ENCODE measurements around the gene MAPK1.
"Not testable (repeated sequence)": the region's sequence is repeated elsewhere in the genome, so short reads cannot be mapped to it uniquely, and the experiment has no call there.

The MAPK1 gene

GRCh38 chr22:21826204-21826603, 41.2 kb downstream of the MAPK1 start:
- H3K27me3 ChIP-seq (ENCODE audit: control insufficient read depth, insufficient read depth, low read length) = no peaks in the 10 kb centered on the region
- no peak overlapping the region for H3K9ac ChIP-seq (ENCODE audit: low read depth, low read length)
- H3K4me3 ChIP-seq (ENCODE audit: low read length) = no peak overlapping the region
- no peaks in the 10 kb centered on the region for H3K36me3 ChIP-seq (ENCODE audit: insufficient read depth, low read length)
- no peak overlapping the region for H3K4me2 ChIP-seq (ENCODE audit: low read length)
- H3K9me3 ChIP-seq (replicated peaks; ENCODE audit: low read length) = no peaks in the 10 kb centered on the region
- peaks cover 29% of the 10 kb centered on the region for H3K4me1 ChIP-seq (ENCODE audit: control insufficient read depth, insufficient read depth, low read length)

GRCh38 chr22:21824962-21825361, 42.5 kb downstream of the MAPK1 start:
- H3K27me3 ChIP-seq (ENCODE audit: control insufficient read depth, insufficient read depth, low read length) = not testable (repeated sequence)

DNA sequence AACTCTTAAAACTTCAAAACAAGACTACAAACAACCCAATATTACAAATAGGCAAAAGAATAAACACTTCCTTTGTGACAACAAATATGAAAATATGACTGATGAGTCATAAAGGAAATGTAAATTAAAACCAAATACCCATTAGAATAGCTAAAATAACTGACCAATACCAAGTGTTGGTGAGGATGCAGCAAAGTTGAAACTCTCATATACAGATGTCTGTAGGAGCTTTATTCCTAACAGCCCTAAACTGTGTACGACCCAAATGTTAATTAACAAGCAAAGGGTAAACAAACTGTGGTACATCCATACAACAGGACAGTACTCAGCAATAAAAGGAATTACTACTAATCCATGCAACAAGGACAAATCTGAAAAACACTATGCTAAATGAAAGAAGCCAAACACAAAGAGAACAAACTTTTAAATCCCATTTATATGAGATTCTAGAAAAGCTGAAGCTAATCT, 43.0 kb downstream of the MAPK1 start:
- no peaks in the 10 kb centered on the region for H3K36me3 ChIP-seq (ENCODE audit: insufficient read depth, low read length)
- H3K4me2 ChIP-seq (ENCODE audit: low read length) = peak overlapping the region; percentile 28
- H3K9me3 ChIP-seq (replicated peaks; ENCODE audit: low read length) = no peaks in the 10 kb centered on the region
- H3K4me1 ChIP-seq (ENCODE audit: control insufficient read depth, insufficient read depth, low read length) = peaks cover 25% of the 10 kb centered on the region
- no peaks in the 10 kb centered on the region for H3K27me3 ChIP-seq (ENCODE audit: control insufficient read depth, insufficient read depth, low read length)
- H3K4me3 ChIP-seq (ENCODE audit: low read length) = no peak overlapping the region
- H3K9ac ChIP-seq (ENCODE audit: low read depth, low read length) = no peak overlapping the region

More at GRCh38 chr22:21824962-21825361, 42.5 kb downstream of the MAPK1 start:
- not testable (repeated sequence) for H3K4me2 ChIP-seq (ENCODE audit: low read length); H3K9ac ChIP-seq (ENCODE audit: low read depth, low read length); H3K36me3 ChIP-seq (ENCODE audit: insufficient read depth, low read length); H3K9me3 ChIP-seq (replicated peaks; ENCODE audit: low read length); H3K4me3 ChIP-seq (ENCODE audit: low read length)
- peaks cover 29% of the 10 kb centered on the region for H3K4me1 ChIP-seq (ENCODE audit: control insufficient read depth, insufficient read depth, low read length)

- peak overlapping the region; percentile 28 for H3K4me2 ChIP-seq (ENCODE audit: low read length)
- H3K36me3 ChIP-seq (ENCODE audit: insufficient read depth, low read length) = no peaks in the 10 kb centered on the region
- no peak overlapping the region for H3K9ac ChIP-seq (ENCODE audit: low read depth, low read length)
- H3K4me1 ChIP-seq (ENCODE audit: control insufficient read depth, insufficient read depth, low read length) = peaks cover 25% of the 10 kb centered on the region
- no peak overlapping the region for H3K4me3 ChIP-seq (ENCODE audit: low read length)
- no peaks in the 10 kb centered on the region for H3K27me3 ChIP-seq (ENCODE audit: control insufficient read depth, insufficient read depth, low read length)
- H3K9me3 ChIP-seq (replicated peaks; ENCODE audit: low read length) = no peaks in the 10 kb centered on the region
These were observed 43.6 kb downstream of the MAPK1 start for GRCh38 chr22:21823740-21824444.

DNA sequence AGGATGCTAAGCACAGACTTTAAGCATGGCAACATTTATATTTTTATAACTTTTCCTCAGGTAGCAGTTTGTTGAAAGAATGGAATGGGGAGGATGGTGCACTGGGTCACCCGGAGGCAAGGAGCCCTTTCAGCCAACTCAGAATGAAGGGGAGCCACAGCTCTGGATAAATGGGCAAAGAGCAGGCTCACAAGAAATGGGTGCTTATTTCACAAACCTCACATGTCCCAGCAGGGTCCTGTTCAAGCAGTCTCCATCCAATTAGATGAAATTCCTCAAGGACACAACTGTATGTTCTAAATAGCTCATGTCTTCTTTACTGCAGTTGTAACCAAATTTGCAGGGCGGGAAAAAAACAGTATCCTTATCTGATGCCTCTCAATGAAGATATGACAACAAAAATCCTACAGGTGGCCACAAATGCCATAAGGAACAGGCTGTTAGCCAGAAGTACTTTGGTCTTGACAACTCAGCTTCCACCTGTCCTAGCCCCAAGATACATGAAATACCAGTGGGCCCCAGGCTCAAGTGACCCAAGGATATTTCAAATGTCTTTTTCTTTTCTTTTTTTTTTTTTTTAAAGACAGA, 48.2 kb downstream of the MAPK1 start:
- no peak overlapping the region for H3K9ac ChIP-seq (ENCODE audit: low read depth, low read length)
- H3K4me1 ChIP-seq (ENCODE audit: control insufficient read depth, insufficient read depth, low read length) = peaks cover 32% of the 10 kb centered on the region
- H3K27me3 ChIP-seq (ENCODE audit: control insufficient read depth, insufficient read depth, low read length) = no peaks in the 10 kb centered on the region
- no peak overlapping the region for H3K4me3 ChIP-seq (ENCODE audit: low read length)
- H3K36me3 ChIP-seq (ENCODE audit: insufficient read depth, low read length) = no peaks in the 10 kb centered on the region
- no peaks in the 10 kb centered on the region for H3K9me3 ChIP-seq (replicated peaks; ENCODE audit: low read length)
- H3K4me2 ChIP-seq (ENCODE audit: low read length) = no peak overlapping the region

- Histone ChIP-seq H3K4me2 (ENCODE audit: low read length) (no peak overlapping the region), H3K4me3 (ENCODE audit: low read length) (no peak overlapping the region), H3K27me3 (ENCODE audit: control insufficient read depth, insufficient read depth, low read length) (no peaks in the 10 kb centered on the region), H3K4me1 (ENCODE audit: control insufficient read depth, insufficient read depth, low read length) (peaks cover 27% of the 10 kb centered on the region), H3K9me3 (replicated peaks; ENCODE audit: low read length) (no peaks in the 10 kb centered on the region), H3K9ac (ENCODE audit: low read depth, low read length) (no peak overlapping the region), H3K36me3 (ENCODE audit: insufficient read depth, low read length) (no peaks in the 10 kb centered on the region)
These were observed 48.8 kb downstream of the MAPK1 start for GRCh38 chr22:21818487-21819182.

- Histone ChIP-seq H3K9ac (ENCODE audit: low read depth, low read length) (peak overlapping the region; percentile 66), H3K4me3 (ENCODE audit: low read length) (peak overlapping the region; percentile 25), H3K4me2 (ENCODE audit: low read length) (peak overlapping the region; percentile 62), H3K4me1 (ENCODE audit: control insufficient read depth, insufficient read depth, low read length) (peaks cover 24% of the 10 kb centered on the region)
- not testable (repeated sequence) for H3K9me3 ChIP-seq (replicated peaks; ENCODE audit: low read length); H3K27me3 ChIP-seq (ENCODE audit: control insufficient read depth, insufficient read depth, low read length); H3K36me3 ChIP-seq (ENCODE audit: insufficient read depth, low read length)
These were observed 50.0 kb downstream of the MAPK1 start for GRCh38 chr22:21817497-21817853.

DNA sequence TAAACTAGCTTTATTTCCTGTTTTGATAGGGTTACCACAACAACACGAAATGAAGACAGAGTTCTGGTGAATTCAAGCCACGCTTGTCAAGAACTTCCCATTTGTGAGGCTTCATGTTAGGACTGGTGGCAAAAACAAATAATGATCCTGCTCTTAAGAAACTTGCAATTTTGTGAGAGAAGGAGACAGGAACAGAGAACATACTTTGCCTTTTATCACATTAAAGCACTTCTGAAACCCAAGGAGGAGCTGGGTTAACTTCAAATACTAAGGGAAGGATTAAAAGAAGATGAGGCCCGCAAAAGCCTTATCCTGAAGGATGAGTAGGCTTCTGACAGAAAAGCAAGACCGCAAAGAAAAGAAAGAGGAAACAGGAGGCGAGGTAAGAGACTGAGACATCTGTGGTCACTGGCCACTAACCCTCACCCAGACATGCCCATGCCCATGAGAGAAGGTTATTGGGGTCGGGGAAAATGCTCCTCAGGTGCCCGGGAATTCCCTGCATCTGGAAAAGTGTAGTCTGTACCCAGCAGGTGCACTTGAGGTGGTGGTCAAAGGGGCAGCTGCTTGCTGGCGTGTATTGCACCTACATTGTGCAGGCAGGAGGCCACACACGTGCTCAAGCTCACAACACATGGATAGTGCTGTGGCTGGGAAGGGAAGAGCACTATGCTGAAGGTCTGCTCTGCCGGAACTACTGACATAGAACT, 50.5 kb downstream of the MAPK1 start:
- Histone ChIP-seq H3K9me3 (replicated peaks; ENCODE audit: low read length) (no peaks in the 10 kb centered on the region), H3K27me3 (ENCODE audit: control insufficient read depth, insufficient read depth, low read length) (no peaks in the 10 kb centered on the region), H3K36me3 (ENCODE audit: insufficient read depth, low read length) (no peaks in the 10 kb centered on the region), H3K4me1 (ENCODE audit: control insufficient read depth, insufficient read depth, low read length) (peaks cover 24% of the 10 kb centered on the region), H3K4me2 (ENCODE audit: low read length) (peak overlapping the region; percentile 62), H3K9ac (ENCODE audit: low read depth, low read length) (peak overlapping the region; percentile 66), H3K4me3 (ENCODE audit: low read length) (peak overlapping the region; percentile 25)

DNA sequence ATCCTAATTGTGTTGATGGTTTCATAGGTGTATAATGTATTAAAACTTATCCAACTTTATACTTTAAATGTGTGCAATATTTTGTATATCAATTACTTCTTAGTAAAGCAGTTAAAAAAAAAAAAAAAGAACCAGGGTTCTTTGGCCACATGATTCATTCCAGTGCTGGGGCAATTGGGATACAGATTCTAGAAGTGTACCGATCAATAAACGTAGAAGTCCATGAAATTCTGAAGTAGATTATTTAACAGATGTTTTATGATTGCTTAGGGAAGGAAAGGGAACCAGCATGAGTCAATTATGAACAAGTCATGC, 51.0 kb downstream of the MAPK1 start:
- Histone ChIP-seq H3K9ac (ENCODE audit: low read depth, low read length) (peak overlapping the region; percentile 48), H3K4me3 (ENCODE audit: low read length) (peak overlapping the region; percentile 52), H3K36me3 (ENCODE audit: insufficient read depth, low read length) (no peaks in the 10 kb centered on the region), H3K9me3 (replicated peaks; ENCODE audit: low read length) (no peaks in the 10 kb centered on the region), H3K27me3 (ENCODE audit: control insufficient read depth, insufficient read depth, low read length) (no peaks in the 10 kb centered on the region), H3K4me2 (ENCODE audit: low read length) (peak overlapping the region; percentile 62), H3K4me1 (ENCODE audit: control insufficient read depth, insufficient read depth, low read length) (peaks cover 24% of the 10 kb centered on the region)

DNA sequence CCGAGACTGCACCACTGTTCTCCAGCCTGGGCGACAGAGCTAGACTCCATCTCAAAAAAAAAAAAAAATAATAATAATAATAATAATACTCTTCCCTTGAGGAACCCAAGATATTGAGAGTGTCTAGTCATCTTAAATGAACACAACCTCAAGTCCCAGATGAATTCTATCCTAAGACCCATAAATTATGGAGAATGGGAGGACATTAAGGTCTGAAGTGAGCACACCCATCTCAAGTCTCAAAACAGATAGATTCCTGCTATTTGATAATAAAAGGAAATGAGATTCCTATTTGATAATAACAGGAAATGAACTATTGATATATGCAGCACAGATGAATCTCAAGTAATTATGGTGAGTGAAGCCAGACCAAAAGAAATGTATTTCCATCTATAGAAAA, 51.5 kb downstream of the MAPK1 start:
- H3K4me3 ChIP-seq (ENCODE audit: low read length) = peak overlapping the region; percentile 52
- peaks cover 24% of the 10 kb centered on the region for H3K4me1 ChIP-seq (ENCODE audit: control insufficient read depth, insufficient read depth, low read length)
- H3K36me3 ChIP-seq (ENCODE audit: insufficient read depth, low read length) = no peaks in the 10 kb centered on the region
- H3K4me2 ChIP-seq (ENCODE audit: low read length) = peak overlapping the region; percentile 62
- peak overlapping the region; percentile 48 for H3K9ac ChIP-seq (ENCODE audit: low read depth, low read length)
- no peaks in the 10 kb centered on the region for H3K27me3 ChIP-seq (ENCODE audit: control insufficient read depth, insufficient read depth, low read length)
- H3K9me3 ChIP-seq (replicated peaks; ENCODE audit: low read length) = no peaks in the 10 kb centered on the region

DNA sequence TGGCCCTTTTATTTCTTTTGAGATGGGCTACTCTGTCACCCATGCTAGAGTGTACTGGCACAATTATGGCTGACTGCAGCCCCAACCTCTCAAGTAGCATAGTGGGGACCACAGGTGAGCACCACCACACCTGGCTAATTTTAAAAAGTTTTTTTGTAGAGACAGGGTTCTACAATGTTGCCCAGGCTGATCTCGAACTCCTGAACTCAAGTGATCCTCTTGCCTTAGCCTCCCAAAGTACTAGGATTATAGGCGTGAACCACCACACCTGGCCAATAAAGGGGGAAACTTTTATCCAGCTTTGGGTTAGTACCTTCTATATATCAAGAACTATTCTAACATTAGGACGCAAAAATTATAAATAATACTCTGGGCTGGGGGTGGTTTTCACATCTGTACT, 52.1 kb downstream of the MAPK1 start:
- H3K9ac ChIP-seq (ENCODE audit: low read depth, low read length) = no peak overlapping the region
- no peaks in the 10 kb centered on the region for H3K9me3 ChIP-seq (replicated peaks; ENCODE audit: low read length)
- H3K4me1 ChIP-seq (ENCODE audit: control insufficient read depth, insufficient read depth, low read length) = peaks cover 24% of the 10 kb centered on the region
- H3K36me3 ChIP-seq (ENCODE audit: insufficient read depth, low read length) = no peaks in the 10 kb centered on the region
- H3K4me3 ChIP-seq (ENCODE audit: low read length) = no peak overlapping the region
- no peak overlapping the region for H3K4me2 ChIP-seq (ENCODE audit: low read length)
- no peaks in the 10 kb centered on the region for H3K27me3 ChIP-seq (ENCODE audit: control insufficient read depth, insufficient read depth, low read length)
